GM19452 (cell line): Measurements from ENCODE around the gene MEA1.
"Not testable (repeated sequence)": the region's sequence is repeated elsewhere in the genome, so short reads cannot be mapped to it uniquely, and the experiment has no call there.

ENCODE experiments used
- ATAC-seq: cut with Tn5 transposase; IDR thresholded peaks from one replicate; pipeline ENCODE4 v1.9.1; 2021; ENCODE audit not compliant: unreplicated experiment

Gene MEA1

GRCh38 chr6:43013843-43014433 lies at the start of gene MEA1, which contains the start of gene KLHDC3:
Gene MEA1 (minus strand): TSS chr6:43013946. CDS start chr6:43013813, 133 bp downstream.
Gene KLHDC3 (plus strand): TSS chr6:43014249. CDS start chr6:43017193, 2,944 bp downstream.
- peak; percentile 91 for ATAC-seq

GRCh38 chr6:43062818-43063217 lies 49.1 kb upstream of the MEA1 start:
- ATAC-seq: no peak

- no peak for ATAC-seq
Measured at GRCh38 chr6:43061861-43062260, 48.1 kb upstream of the MEA1 start.

- ATAC-seq: no peak
Measured at GRCh38 chr6:43060755-43061633, 47.2 kb upstream of the MEA1 start.

GRCh38 chr6:43060034-43060754 lies 46.4 kb upstream of the MEA1 start:
- ATAC-seq: no peak

GRCh38 chr6:43059168-43060033 lies 45.7 kb upstream of the MEA1 start, which contains the start of the genes KLC4 and MRPL2:
Gene KLC4 (plus strand): TSS chr6:43059631. CDS start chr6:43061336, 1,705 bp downstream.
Gene MRPL2 (minus strand): TSS chr6:43059434. CDS start chr6:43059381, 53 bp downstream.
- ATAC-seq: peak; percentile 86

GRCh38 chr6:43058531-43058930 lies 44.8 kb upstream of the MEA1 start:
- no peak for ATAC-seq

- no peak for ATAC-seq
Measured at GRCh38 chr6:43055966-43056365, 42.2 kb upstream of the MEA1 start.

GRCh38 chr6:43054206-43054943 lies 40.6 kb upstream of the MEA1 start:
- ATAC-seq: no peak

- peak; percentile 92 for ATAC-seq
Measured at GRCh38 chr6:43053545-43054205, 39.9 kb upstream of the MEA1 start, which contains the start of gene CUL7. Gene CUL7 (minus strand): TSS chr6:43053851. CDS start chr6:43052788, 1,063 bp downstream.

GRCh38 chr6:43052842-43053544 lies 39.2 kb upstream of the MEA1 start:
- no peak for ATAC-seq

GRCh38 chr6:43052225-43052841 lies 38.6 kb upstream of the MEA1 start:
- ATAC-seq: no peak

- ATAC-seq: no peak
Measured at GRCh38 chr6:43050981-43051380, 37.2 kb upstream of the MEA1 start.

- no peak for ATAC-seq
Measured at GRCh38 chr6:43047998-43048397, 34.3 kb upstream of the MEA1 start.

- no peak for ATAC-seq
Measured at GRCh38 chr6:43045371-43045930, 31.7 kb upstream of the MEA1 start.

GRCh38 chr6:43043310-43043709 lies 29.6 kb upstream of the MEA1 start:
- no peak for ATAC-seq

- not testable (repeated sequence) for ATAC-seq
Measured at GRCh38 chr6:43041475-43041874, 27.7 kb upstream of the MEA1 start.
